ENCODE measurements around the gene UBE2O.

The UBE2O gene

GRCh38 chr17:76388966-76389888 lies 63.7 kb downstream of the UBE2O start:
- no peak for DNase-seq (ENCODE audit: low read depth in 3 of 3)

GRCh38 chr17:76386966-76387765 lies 65.8 kb downstream of the UBE2O start:
- no peak for DNase-seq (ENCODE audit: low read depth in 3 of 3)

GRCh38 chr17:76385892-76386786 lies 66.8 kb downstream of the UBE2O start:
- peak; percentile 70 to 73 (median 73) for DNase-seq (ENCODE audit: low read depth in 3 of 3)

- DNase-seq (ENCODE audit: low read depth in 3 of 3): peak; percentile 17 to 25 (median 20)
Measured at GRCh38 chr17:76384987-76385891, 67.7 kb downstream of the UBE2O start.

- DNase-seq (ENCODE audit: low read depth in 3 of 3): peak; percentile 35 to 65 (median 49)
Measured at GRCh38 chr17:76384222-76384986, 68.5 kb downstream of the UBE2O start, which contains the start of gene SPHK1. Gene SPHK1 (plus strand): TSS chr17:76384609. CDS start chr17:76385645, 1,036 bp downstream.

GRCh38 chr17:76383546-76384221 lies 69.3 kb downstream of the UBE2O start:
- DNase-seq (ENCODE audit: low read depth in 3 of 3): peak; percentile 29 to 57 (median 37)

GRCh38 chr17:76382803-76383545 lies 70.0 kb downstream of the UBE2O start:
- DNase-seq (ENCODE audit: low read depth in 3 of 3): peak in 1 of 3 experiments; percentile 40

- peak in 1 of 3 experiments; percentile 9 for DNase-seq (ENCODE audit: low read depth in 3 of 3)
Measured at GRCh38 chr17:76382351-76382802, 70.6 kb downstream of the UBE2O start.

GRCh38 chr17:76381633-76382350 lies 71.2 kb downstream of the UBE2O start:
- no peak for DNase-seq (ENCODE audit: low read depth in 3 of 3)

GRCh38 chr17:76379646-76380376 lies 73.1 kb downstream of the UBE2O start:
- DNase-seq (ENCODE audit: low read depth in 3 of 3): no peak

GRCh38 chr17:76379275-76379641 lies 73.7 kb downstream of the UBE2O start:
- DNase-seq (ENCODE audit: low read depth in 3 of 3): no peak

- DNase-seq (ENCODE audit: low read depth in 3 of 3): no peak
Measured at GRCh38 chr17:76378548-76379274, 74.2 kb downstream of the UBE2O start.

GRCh38 chr17:76376318-76377133 lies 76.4 kb downstream of the UBE2O start:
- no peak for DNase-seq (ENCODE audit: low read depth in 3 of 3)

- no peak for DNase-seq (ENCODE audit: low read depth in 3 of 3)
Measured at GRCh38 chr17:76371656-76372628, 81.0 kb downstream of the UBE2O start.

All from stimulated activated CD4-positive, alpha-beta T cell treated with anti-CD3 and anti-CD28 coated beads, TNF-alpha, amount 100 ng/mL, for 4 hours (primary cell).